Stimulated activated CD8-positive, alpha-beta memory T cell treated with anti-CD3 and anti-CD28 coated beads, Interleukin-4, amount 100 ng/mL, for 24 hours (primary cell): ENCODE measurements around the gene BTBD17.

Experiments
- DNase-seq: peaks from one replicate; pipeline ENCODE4 v3.0.0-alpha.2; 2020; ENCODE audit warnings: low read depth

Gene BTBD17

DNA sequence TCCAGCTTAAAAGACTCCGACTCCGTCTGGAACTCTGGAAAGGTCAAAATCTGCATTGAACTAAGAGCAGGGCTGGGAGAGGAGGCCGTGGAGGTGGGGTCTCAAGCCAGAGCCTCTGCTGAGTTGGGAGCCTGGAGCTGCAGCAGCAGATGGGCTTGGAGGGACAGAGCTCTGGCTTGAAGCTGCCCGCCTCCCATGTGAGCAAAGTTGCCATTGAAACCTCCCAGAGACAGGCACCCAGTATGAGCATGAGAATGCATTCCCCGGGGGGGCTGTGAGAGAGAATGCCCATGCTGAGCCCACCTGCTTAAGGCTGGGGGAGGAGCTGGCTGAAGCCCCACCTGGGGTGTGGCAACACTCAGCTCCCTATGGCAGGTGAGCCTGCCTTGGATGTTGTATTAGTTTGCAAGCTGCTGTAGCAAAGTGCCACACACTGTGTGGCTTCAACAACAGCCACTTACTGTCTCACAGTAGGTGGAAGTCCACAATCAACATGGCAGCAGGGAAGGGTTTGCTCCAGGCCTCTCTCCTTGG, 26.1 kb downstream of the BTBD17 start:
- no peak for DNase-seq

DNA sequence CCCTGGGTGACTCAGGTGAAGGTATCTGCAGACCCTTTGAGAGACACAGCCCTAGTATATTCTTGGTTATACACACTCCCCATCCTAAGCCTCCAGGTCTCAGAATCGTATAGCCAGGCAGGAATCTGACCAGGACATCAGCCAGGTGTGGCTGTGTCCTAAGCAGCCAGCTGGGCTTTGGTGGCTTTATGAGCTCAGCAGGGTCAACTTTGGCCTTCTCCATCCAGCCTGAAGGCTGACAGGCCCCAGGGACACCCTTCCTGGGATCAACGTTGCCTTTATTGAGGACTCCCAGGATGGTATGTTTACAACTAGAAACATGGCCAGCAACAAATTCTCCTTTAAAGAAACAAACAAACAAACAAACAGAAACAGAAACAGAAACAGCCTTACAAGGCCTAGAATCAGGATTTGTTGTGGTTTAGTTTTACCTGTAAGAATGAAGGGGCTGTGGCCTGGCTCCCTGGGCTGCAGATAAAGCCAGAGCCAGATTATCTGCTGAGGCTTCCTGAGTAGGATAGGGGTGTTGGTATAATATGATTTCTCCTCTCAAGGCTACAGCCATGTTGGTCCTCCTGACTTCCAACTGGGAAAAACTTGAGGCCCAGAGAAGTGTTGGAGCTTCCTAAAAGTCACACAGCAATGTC, 27.2 kb downstream of the BTBD17 start:
- DNase-seq, result no peak

DNA sequence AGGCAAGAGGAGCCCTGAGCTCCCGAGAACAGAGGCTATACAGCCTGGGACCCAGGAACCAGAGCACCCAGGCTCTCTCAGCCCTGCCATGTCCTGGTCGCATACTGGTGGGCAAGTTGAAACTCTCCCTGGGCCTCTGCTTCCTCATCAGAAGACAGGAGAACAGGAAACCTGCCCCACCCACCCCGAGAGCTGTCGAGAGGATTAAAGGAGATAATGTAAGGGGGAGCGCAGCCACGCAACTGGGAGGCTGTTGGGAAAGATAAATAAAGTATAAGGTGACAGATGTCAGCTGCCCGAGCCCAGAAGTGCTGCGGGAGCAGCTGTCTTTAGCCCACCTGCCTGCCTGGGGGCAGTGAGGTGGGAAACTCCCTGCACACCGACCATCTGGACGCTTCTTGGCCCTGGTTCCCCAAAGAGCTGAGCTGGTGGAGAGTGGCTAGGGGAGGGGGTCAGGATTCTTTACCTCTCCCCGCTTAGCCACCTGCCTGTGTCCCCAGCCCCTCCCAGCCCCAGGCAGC, 28.8 kb downstream of the BTBD17 start:
- DNase-seq, result no peak

DNA sequence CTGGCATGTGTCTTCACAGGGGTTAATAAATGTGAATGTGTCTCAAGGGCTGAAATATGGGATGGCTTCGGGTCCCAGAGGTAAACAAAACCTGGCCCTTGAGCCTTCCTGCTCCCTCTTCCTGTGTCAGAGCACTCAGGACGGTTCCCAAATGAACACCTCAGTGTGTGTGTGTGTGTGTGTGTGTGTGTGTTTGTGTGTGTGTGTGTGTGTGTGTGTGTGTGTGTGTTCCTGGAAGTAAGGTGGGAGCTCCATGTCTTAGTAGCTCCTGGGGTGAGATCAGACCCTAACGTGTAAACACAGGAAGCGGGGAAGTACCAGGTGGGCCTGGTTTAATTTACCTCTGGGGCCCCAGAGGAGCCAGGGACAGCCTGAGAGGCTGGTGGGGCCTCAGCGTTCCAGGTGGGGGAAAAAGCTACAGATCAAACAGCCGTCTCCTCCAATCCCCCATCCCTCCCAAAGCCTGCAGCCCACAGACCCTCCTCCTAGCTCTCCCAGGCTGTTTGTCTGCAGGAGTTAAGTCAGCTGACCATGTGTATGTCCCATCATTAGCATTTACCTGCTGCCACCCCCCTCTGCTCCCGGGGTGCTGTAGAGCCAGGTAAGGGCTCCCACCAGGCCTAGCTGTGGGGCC, 29.5 kb downstream of the BTBD17 start:
- no peak for DNase-seq

DNA sequence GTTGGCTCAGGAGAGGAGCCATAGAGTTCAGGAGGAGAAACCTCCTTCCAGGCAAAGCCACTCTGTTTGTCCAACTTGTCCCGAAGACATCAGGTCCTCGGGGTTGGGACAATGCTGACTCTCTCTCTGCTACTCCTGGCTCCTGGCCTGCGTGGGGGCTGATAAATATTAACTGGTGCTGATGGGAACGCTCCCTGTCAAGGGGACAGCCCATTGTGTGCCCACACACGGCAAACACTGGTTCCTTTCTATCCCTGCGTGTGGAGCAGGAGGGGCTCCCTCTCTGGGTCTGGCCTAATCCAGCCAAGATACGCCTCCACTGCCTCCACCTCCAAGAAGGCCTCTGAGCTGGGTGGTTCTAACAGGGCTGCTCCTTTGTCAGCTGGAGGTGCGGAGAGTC, 31.2 kb downstream of the BTBD17 start:
- no peak for DNase-seq

DNA sequence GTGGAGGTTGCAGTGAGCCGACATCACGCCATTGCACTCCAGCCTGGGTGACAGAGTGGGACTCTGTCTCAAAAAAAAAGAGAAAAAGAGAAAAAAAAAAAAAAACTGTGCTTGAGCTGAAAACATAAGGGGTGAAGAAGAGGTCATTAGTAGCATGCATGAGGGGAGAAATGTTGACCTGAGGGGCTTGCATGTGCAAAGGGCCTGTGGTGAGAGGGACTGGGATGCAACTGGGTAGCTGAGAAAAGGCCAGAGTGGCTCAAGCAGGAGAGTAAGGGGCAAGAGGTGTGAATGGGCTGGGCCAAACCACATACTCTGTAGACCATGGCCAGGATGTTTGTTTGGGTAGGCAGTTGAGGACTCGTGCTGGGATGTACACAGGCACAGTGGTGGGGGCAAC, 32.3 kb downstream of the BTBD17 start:
- DNase-seq, result no peak

DNA sequence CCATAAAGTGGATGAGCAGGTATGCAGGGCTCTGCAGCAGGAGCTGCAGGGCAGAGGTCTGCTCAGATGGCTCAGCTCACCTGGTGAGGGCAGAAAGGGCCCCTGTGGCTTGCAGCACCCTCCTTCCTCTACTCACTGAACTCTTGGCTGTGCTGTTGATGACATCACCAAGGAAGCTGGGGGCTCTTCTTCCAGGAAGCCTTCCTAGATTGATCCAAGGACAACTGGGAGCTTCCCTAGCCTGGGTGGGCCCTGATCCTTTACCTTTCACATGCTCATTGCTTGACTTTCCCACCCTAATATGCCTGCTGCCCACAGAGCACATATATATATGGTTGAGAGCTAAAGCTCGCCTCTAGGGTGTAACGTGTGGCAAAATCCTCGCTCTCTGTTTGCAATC, 33.2 kb downstream of the BTBD17 start:
- DNase-seq, result no peak

DNA sequence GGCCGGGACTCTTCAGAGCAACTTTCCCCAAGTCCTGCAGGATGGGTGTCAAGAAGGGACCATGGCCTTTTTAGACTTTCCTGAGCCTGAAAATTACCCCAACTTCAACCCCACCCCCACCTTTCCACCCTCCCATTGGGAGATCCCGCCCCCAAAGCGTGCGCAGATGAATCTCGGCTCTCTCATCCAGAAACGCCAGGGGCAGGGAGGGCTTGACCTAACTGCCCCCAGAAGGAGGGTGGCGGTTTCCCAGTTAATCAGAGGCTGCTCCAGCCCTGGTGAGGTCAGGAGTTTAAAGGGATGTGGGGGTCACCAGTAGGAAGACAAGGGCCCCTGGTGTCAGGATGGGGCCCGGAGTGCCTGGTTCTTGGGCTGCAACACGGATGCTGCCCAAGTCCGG, 35.2 kb downstream of the BTBD17 start:
- DNase-seq, result no peak

DNA sequence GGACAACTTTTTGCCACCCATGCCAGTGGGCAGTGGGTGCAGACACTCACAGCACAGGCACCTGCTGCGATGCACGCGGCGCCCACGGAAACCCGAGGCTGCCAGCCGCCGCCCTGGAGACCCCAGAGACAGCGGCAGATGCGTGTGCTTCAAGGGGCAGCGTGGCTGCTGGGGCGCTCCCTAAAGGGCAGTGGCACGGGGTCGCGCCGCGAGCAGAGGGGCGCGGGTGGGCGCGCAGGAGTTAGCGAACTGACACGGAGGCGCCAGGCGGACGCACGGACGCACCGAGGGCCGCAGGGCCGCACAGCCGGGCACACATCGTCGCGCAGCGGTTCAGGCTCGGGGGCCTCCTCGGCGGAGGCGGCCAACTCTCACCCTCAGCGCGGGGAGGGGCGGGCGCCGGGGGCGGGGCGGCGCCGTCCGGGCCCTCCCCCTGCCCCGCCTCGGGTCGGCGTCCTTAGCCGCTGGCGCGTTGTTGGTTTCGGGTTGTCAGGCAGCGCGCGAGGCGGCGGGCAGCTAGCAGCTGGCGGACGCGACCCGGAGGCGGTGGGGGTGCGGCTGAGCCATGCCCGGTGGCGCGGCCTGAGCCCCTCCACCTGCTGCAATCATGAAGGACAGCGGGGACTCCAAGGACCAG, 35.8 kb downstream of the BTBD17 start, which contains the start of gene KIF19:
Gene KIF19, plus strand, starts transcription at position 484 of the 637 bp plus-strand sequence. Its CDS starts 124 bp downstream, at position 608.
- DNase-seq, result peak; percentile 54

DNA sequence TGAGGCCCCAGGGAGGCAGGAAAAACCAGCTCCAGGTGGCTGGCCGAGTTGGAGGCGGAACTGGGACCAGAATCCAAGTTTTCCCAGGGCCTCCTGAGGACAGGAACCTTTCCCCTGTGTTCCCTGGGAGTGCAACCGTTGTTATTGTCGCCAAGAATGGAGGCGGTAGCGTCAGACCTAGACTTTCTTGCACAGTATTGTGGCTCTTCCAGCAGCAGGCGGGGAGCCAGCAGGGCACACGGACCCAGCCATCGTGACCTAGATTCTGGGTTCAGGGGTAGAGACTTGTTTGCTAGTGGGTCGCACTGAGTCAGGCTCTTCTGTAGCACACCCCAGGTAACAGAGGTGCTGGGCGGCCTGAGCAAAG, 36.3 kb downstream of the BTBD17 start:
- no peak for DNase-seq

DNA sequence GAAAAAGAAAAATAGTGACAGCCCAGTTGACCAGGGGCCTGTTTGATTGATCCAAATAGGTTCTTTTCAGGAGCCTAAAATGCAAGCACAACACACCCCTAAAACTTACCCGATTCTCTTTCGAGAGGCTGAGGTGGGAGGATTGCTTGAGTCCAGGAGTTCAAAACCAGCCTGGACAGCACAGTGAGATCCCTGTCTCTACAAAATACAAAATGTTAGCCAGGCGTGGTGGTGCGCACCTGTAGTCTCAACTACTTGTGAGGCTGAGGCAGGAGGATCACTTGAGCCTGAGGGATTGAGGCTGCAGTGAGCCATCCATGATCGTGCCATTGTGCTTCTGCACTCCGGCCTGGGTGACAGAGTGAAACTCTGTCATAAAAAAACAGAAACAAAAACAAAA, 37.1 kb downstream of the BTBD17 start:
- no peak for DNase-seq

DNA sequence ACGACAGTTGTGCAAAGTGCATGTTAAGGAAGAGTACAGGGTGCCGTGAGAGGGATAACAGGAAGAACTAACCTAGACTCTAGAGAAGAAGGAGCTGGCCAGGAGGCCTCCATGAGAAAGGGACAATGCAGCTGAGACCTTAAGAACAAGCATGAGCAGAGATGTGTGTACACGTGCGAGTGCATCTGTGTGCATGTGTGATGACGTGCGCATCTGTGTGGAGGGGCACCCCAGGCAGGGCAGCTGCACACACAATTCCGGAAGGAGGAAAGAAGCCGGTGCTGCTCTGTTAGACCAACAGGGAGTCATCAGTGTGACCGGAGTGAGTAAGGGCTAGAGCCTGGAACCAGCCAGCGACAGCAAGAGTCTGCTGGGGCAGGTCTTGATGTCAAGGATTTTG, 43.3 kb downstream of the BTBD17 start:
- DNase-seq, result no peak

DNA sequence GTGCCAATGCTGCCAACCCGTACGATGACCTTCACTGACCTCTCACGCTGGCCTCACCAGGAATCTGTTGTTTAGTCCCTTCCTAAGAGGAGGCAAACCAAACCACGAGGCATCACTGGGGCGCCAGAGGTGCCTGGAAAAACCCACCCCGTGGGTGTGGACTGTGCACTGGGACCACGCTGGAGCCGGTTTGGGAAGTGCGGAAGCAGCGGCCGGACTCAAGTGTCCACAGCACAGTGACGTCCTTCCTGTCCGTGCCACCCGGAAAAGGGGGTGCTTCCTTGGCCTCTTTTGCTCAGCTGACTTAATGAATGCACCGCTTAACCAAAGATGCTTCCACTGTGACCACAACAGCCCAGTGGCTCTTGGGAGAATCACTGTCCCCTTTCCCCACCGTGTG, 44.6 kb downstream of the BTBD17 start:
- DNase-seq, result no peak

DNA sequence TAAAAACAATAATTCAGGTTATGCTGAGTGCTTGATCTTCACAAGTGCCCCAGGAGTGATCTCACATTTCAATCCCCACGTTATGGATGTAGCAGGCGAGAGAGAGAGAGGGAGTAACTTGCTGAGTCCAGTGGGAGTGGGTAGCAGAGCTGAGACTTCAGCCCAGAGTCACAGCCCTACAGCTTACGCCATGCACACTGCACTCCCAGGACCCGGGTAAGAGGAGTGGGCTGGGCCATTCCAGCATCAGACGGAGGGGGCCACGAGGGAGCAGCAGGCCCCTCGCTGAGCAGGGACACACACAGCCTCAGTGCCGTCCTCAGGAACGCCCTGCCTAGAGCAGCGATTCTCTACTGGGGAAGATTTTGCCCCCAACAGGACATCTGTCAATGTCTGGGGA, 45.4 kb downstream of the BTBD17 start:
- no peak for DNase-seq

DNA sequence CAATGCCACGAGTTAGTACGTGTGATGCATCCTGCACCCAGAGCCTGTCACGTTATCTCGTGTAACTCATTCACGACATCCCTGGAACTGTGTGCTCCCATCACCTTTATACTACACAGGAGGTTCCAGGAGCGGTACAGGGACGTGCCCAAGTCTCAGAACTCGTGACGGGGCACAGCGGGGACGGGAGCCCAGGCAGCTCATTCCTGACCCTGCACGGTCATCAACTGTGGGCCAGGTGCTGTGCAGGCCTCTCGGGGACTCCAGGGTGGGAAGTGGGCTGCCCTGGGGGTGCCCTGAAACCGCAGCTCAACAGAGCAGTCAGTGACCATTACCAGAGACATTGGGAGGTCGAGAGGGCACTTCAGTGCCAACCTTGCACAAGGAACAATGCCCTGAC, 46.8 kb downstream of the BTBD17 start:
- DNase-seq, result no peak

DNA sequence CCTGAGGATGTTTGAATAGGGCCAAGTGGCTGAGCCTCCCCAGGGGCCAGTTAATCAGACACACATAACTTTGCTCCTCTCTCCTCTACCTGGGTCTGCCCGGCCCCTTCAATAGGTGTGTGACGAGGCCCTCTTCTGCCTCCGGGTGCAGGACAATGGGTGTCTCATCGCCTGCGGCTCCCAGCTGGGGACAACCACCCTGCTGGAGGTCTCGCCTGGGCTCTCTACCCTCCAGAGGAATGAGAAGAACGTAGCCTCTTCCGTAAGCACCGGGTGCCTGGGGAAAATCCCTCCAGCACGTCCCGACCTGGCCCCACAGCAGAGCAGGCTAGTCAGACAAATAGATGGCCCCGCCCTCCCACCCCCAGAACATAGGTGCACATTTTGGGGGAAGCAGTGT, 51.8 kb downstream of the BTBD17 start:
- DNase-seq, result no peak

DNA sequence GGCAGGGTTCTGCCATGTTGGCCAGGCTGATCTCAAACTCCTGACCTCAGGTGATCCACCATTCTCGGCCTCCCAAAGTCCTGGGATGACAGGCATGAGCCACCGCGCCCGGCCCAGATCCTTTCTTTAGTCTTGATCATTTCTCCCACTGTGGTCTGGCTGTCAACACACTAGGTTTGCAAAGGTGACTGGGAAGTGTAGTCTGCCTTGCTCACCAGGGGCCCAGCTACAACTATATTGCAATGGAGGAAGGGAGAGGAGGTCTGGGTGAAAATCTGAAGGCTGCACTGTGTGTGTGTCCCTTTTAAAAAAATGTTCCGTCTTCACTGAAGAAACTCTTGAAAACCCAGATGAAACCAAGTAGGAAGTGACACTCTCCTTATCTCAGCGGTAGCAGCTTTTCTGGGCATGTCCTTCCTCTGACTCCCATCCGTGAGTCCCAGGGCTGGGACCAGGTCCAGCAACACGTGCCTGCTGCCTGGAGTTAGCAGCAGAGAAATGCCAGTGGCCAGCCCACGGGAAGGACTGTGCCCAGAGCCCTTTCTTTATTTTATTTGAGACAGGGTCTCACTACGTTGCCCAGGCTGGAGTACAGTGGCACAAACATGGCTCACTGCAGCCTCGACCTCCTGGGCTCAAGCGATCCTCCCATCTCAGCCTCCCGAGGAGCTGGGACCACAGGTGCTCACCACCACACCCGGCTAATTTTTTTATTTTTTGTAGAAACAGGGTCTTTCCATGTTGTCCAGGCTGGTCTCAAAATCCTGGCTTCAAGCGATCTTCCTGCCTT, 53.5 kb downstream of the BTBD17 start:
- DNase-seq, result no peak
